ENCODE results near the gene EVA1C.

EVA1C gene

GRCh38 chr21:32423320-32424190 lies 11.0 kb downstream of the EVA1C start:
- TF ChIP-seq CTCF (IDR thresholded peaks at IDR 0.05; ENCODE audit: control insufficient read depth, insufficient read depth, low read depth, low read length, missing control alignments): no peak
- H3K4me3 ChIP-seq (ENCODE audit: control insufficient read depth, low read depth, low read length): no peak overlapping the region
- DNase-seq (ENCODE audit: low read depth): peak; percentile 83

- TF ChIP-seq CTCF (IDR thresholded peaks at IDR 0.05; ENCODE audit: control insufficient read depth, insufficient read depth, low read depth, low read length, missing control alignments): no peak
- DNase-seq (ENCODE audit: low read depth): no peak
- H3K4me3 ChIP-seq (ENCODE audit: control insufficient read depth, low read depth, low read length): no peak overlapping the region
Measured at GRCh38 chr21:32424191-32424535, 11.7 kb downstream of the EVA1C start.

- no peak for DNase-seq (ENCODE audit: low read depth)
- H3K4me3 ChIP-seq (ENCODE audit: control insufficient read depth, low read depth, low read length): no peak overlapping the region
- no peak for TF ChIP-seq CTCF (IDR thresholded peaks at IDR 0.05; ENCODE audit: control insufficient read depth, insufficient read depth, low read depth, low read length, missing control alignments)
Measured at GRCh38 chr21:32424674-32425073, 12.2 kb downstream of the EVA1C start.

- no peak for DNase-seq (ENCODE audit: low read depth)
- TF ChIP-seq CTCF (IDR thresholded peaks at IDR 0.05; ENCODE audit: control insufficient read depth, insufficient read depth, low read depth, low read length, missing control alignments): no peak
- no peak overlapping the region for H3K4me3 ChIP-seq (ENCODE audit: control insufficient read depth, low read depth, low read length)
Measured at GRCh38 chr21:32425628-32426027, 13.1 kb downstream of the EVA1C start.

- TF ChIP-seq CTCF (IDR thresholded peaks at IDR 0.05; ENCODE audit: control insufficient read depth, insufficient read depth, low read depth, low read length, missing control alignments): no peak
- H3K4me3 ChIP-seq (ENCODE audit: control insufficient read depth, low read depth, low read length): no peak overlapping the region
- DNase-seq (ENCODE audit: low read depth): no peak
Measured at GRCh38 chr21:32426066-32426465, 13.6 kb downstream of the EVA1C start.

- peak; percentile 42 for DNase-seq (ENCODE audit: low read depth)
- H3K4me3 ChIP-seq (ENCODE audit: control insufficient read depth, low read depth, low read length): no peak overlapping the region
- TF ChIP-seq CTCF (IDR thresholded peaks at IDR 0.05; ENCODE audit: control insufficient read depth, insufficient read depth, low read depth, low read length, missing control alignments): no peak
Measured at GRCh38 chr21:32426592-32427051, 14.1 kb downstream of the EVA1C start.

Measured in AG09309 (cell line).